ENCODE measurements around the gene PARP1. TPM values are rescaled to one million over a fixed set of nuclear protein-coding genes. Genes with fewer than 3 reads are reported as not detected.

The PARP1 gene
- total RNA-seq, 1 donor from 2014 or later, result 67.9 TPM

GRCh38 chr1:226381226-226381998 is 26.5 kb downstream of the PARP1 start:
- DNase-seq (ENCODE audit: low read depth in 2 of 2), result no peak

DNA sequence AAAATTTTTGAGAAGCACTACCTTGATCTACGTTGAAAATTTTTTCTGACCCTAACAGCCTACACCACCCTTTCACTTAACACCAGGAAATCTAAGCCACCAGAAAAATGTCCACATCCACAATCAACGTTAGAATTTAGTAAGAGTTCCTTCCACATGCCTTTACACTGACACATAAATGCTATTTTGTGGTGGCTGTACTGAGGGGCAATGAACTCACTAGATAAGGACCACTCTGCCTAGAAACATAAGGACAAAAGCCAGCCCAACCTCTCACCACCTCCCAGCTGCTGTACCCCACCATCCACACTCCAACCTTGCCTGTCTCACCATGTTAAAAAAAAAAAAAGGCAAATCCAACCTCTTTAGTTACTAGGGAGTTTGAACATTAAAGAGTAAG is 29.8 kb downstream of the PARP1 start:
- DNase-seq (ENCODE audit: low read depth in 2 of 2), result no peak

GRCh38 chr1:226376300-226376699 is 31.6 kb downstream of the PARP1 start:
- DNase-seq (ENCODE audit: low read depth in 2 of 2), result no peak

DNA sequence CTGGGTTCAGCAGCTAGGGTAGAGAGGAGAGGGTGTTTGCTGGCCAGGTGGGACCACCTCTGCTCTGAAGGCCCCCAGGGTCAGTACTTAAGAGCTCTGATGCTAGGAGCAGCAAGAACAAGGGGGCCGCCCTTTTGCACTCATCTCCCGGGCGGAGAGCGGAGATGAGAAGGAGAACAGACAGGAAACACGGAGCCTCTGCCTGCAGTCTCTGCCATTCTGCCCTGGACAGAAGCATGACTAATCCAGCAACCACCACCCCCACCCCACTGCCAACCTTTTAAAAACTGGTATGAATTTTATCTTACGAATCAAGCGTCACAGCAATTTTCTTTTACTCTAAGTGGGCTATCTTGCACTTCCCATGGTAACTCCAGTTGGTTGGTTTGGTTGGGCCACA is 34.5 kb downstream of the PARP1 start:
- peak in 1 of 2 donors; percentile 51 for DNase-seq (ENCODE audit: low read depth in 2 of 2)

DNA sequence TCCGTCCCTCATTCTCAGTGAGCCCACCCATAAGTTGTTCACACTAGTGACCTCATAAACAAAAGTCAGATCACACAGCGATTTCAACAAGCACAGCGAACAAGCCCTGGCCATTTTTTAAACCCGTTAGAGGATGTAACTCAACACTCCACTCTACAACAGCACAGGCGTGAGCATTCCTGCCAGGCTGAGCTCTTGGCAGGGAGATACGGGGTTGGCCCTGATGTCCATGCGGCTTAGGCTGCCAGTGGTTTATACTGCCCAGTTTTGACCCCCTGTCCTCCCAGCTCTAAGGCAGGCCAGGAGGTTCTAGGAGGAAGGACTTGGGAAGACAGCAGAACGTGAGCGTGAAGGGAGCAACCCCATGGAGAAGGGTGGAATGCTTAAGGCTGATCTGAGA is 35.0 kb downstream of the PARP1 start:
- DNase-seq (ENCODE audit: low read depth in 2 of 2), result no peak

GRCh38 chr1:226371866-226372490 is 35.9 kb downstream of the PARP1 start:
- no peak for DNase-seq (ENCODE audit: low read depth in 2 of 2)

DNA sequence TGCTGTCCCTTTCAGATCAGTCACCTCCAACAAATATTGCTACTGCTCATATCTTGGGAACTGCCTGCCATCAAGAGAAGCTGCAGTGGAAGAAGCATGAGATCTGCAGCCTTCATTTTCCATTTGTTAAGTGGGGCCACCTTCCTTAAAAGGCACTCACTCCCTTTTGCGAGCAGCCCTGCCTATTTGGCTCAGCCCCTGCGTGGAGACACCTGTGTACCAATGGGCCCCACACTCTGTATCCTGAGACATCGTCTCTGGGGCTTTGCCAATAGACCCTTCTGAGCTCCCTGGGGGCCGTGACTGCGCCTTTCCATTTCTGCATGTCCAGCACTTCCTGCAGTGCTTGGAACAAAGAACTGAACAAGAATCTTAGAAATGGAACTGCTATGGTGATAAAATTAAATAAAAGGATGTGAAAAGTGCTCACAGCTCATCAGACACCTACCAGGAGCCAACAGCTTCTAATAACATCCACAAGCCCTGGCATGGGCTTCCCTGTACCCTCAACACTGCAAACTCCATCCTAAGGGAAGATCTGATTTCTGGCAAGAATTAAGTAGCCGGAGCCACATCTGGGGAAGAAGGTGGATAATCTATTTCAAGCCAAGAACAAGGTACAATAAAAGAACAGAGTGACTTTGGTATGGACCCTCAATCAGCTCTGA is 36.7 kb downstream of the PARP1 start:
- DNase-seq (ENCODE audit: low read depth in 2 of 2), result no peak

GRCh38 chr1:226370144-226370923 is 37.6 kb downstream of the PARP1 start:
- no peak for DNase-seq (ENCODE audit: low read depth in 2 of 2)

DNA sequence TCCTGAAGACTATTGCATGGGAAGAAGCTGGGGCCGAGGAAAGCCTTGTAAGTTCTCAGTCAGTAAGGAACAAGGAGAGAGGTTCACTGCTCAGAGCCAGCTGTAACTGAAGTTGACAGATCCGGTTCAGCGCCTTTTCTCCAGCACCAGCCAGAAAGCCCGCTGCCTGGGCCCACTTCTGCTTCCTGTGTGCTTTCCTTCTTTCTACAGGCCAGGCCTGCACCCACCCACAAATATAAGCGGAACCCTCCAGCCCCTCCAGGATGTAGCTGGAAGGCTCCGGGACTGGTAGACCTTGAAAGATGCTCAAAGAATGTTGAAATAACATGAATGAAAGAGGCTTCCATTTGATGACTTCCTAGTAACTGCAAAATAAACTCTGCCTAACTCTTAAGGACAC is 38.8 kb downstream of the PARP1 start:
- no peak for DNase-seq (ENCODE audit: low read depth in 2 of 2)

- peak in 1 of 2 donors; percentile 42 for DNase-seq (ENCODE audit: low read depth in 2 of 2)
Measured at GRCh38 chr1:226366290-226366689, 41.6 kb downstream of the PARP1 start.

DNA sequence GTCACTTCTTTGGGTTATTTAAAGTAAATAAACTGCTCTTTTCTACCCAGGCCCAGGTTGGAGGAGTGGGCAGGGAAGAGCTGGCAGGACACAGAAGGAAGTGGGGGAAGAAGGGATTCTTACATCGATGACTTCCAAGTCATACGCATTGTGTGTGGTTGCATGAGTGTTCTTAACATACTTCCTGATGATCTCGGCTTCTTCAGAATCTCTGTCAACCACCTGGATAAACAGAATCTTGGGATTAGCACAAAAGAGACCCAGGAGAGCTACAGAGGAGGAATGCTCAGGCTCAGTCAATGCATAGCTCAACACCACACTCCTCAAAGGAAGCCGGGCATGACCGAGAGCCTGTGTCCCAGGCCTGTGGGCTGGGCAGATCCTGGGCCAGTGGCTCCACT is 42.1 kb downstream of the PARP1 start:
- peak in 1 of 2 donors; percentile 46 for DNase-seq (ENCODE audit: low read depth in 2 of 2)

GRCh38 chr1:226364901-226365565 is 42.9 kb downstream of the PARP1 start:
- no peak for DNase-seq (ENCODE audit: low read depth in 2 of 2)

DNA sequence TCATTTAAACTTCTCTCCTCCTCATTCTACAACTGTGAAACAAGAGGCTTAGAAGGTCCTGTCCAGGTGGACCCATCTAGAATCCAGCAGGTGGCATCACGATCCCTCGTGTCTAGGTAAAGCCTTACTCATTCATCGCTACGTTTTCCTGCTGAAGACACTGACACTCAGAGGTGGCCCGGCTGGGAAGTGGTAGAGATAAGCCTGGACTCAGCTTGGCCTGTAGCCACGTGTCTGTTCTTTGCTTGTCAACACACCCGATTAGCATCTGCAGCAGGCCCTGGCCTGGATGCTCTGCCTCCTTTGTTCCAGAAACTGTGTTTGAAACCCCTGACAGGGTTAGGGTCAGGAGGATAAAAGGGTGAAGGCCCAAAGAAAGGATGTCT is 43.4 kb downstream of the PARP1 start:
- no peak for DNase-seq (ENCODE audit: low read depth in 2 of 2)

GRCh38 chr1:226363801-226364513 is 43.9 kb downstream of the PARP1 start:
- DNase-seq (ENCODE audit: low read depth in 2 of 2), result no peak

GRCh38 chr1:226362891-226363447 is 44.9 kb downstream of the PARP1 start:
- no peak for DNase-seq (ENCODE audit: low read depth in 2 of 2)

DNA sequence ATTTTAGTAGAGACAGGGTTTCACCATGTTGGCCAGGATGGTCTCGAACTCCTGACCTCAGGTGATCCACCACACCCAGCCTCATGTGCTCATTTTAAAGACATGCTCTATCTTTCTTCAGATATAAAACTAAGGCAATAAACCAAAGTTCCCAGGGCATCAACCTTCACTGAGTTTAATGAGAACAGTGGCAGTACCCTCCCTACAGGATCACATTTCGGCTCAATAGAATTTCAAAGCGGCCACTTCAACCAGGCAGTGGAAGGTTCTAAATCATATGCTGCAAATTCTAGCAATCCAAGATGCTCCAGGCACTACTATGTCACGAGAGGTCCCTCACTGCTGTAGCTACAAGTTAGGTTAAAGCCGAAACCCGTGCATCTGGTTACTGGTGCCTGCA is 45.5 kb downstream of the PARP1 start:
- DNase-seq (ENCODE audit: low read depth in 2 of 2), result no peak

- DNase-seq (ENCODE audit: low read depth in 2 of 2), result no peak
Measured at GRCh38 chr1:226360106-226360746, 47.7 kb downstream of the PARP1 start.

DNA sequence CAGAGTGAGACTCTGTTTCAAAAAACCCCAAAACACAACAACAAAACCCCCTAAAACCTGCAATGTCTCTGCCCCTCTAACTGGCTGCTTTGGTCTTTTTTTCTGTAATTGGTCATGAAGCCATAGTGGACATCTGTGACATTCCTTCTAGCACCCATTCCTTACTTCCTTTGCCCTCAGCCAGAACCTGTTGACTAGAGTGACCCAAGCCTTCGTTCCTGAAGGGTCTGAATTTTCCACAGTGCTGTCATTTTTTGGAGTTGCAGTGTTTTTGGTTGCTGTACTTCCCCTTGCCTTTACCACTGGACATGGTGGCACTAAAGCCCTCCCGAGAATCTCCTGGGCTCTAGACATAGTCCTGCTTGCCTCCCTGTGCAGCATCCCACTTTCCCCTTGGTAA is 50.5 kb downstream of the PARP1 start:
- no peak for DNase-seq (ENCODE audit: low read depth in 2 of 2)

DNA sequence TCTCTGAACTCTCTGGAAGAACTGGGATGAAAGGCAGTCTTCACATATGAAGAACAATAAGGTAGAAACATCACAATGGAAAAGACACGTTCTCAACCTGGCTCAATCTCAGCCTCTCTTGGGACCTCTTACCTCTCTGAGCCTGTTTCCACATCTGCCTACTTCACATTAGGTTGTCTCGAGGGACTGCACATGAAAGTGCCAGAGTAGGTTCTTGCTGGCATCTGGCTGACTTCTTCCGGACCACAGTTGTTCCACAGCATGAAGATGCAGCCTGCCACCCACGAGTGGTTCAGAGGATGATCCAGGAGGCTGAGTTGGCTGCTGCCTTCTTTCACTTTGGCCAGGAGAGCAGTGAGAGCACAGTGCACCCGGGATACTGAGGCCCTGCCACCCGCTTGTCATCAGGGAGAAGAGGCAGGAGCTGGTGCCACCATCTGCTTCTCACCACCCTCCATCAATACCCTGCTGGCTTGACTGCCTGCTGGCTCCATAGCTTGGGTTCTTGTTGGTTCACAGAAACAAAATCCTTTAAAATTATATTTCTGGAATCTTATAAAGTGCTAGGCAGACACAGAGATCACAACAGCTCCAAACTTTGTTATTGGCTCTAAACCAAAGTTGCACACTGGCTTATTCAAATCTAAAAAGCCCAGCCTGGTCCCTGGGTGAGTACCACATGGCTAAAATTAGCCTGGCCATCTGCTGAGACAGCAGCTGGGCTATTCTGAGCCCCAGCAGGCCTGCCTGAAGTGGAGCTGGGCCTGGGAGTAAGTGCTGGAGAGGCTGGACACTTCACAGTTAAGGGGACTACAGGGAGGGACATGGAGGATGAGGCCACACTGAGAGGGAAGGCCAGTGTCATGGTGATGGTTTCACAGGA is 52.0 kb downstream of the PARP1 start:
- DNase-seq (ENCODE audit: low read depth in 2 of 2), result no peak

Measured in lung microvascular endothelial cell (primary cell).